Measurements from ENCODE around the gene HLCS.
"Not testable (repeated sequence)": the region's sequence is repeated elsewhere in the genome, so short reads cannot be mapped to it uniquely, and the experiment has no call there.

Gene HLCS

DNA sequence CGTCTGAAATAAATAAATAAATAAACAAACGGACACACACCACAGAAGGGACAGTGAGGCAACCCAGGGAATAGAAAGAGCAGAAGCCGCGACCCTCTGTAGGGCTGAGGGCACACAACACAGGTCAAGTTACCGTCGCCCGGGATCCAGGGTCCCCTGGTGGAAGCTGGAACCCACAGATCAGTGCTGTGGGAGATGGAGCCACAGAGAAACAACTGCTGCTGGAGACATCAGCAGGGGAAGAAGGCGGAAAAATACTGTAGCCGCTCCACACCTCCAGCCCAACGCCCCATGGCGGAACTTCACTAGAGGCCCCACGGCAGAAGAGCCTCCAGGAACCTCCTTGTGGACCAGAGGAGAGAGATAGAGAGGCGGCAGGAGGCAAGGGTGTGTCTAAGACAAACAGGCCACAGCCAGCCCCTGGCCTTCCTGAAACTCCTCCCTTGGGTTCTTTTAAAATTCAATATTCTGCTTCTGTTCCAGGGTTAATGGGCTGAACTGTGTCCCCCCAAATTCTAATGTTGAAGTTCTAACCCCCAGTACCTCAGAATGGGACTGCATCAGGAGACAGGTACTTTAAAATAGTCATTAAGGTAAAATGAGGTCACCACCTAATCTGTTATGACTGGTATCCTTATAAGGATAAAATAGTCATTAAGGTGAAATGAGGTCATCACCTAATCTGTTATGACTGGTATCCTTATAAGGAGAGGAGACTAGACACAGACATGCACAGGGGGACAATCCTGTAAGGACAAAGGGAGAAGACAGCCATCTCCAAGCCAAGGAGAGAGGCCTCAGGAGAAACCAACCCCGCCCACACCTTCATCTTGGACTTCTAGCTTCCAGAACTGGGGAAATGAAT, 7.7 kb upstream of the HLCS start:
- Histone ChIP-seq H3K9ac (ENCODE audit: low read depth, low read length) (no peak overlapping the region), H3K4me1 (ENCODE audit: insufficient read depth, low read length) (peaks cover 5% of the 10 kb centered on the region), H3K36me3 (ENCODE audit: insufficient read depth, low read length) (no peaks in the 10 kb centered on the region), H3K9me3 (ENCODE audit: control insufficient read depth, insufficient read depth, low read length) (no peaks in the 10 kb centered on the region)

DNA sequence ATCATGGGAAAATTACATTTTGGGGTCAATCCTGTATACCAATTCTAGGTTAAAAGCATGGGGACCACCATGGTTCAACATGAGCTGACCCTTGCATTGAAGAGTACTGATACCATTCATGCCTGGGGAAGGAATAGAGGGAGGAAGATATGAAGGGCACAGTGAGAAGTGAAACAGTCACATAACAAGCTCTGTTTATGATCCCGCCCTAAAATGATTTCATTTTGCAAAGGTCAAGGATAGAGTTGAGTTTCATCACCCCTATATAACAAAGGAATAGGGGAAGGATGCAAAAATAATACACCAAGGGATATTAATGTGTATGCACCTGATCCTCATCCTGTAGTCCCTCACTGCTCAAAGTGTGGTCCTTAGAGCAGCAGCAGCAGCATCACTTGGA, 2.5 kb upstream of the HLCS start:
- H3K4me1 ChIP-seq (ENCODE audit: insufficient read depth, low read length) = peaks cover 17% of the 10 kb centered on the region

DNA sequence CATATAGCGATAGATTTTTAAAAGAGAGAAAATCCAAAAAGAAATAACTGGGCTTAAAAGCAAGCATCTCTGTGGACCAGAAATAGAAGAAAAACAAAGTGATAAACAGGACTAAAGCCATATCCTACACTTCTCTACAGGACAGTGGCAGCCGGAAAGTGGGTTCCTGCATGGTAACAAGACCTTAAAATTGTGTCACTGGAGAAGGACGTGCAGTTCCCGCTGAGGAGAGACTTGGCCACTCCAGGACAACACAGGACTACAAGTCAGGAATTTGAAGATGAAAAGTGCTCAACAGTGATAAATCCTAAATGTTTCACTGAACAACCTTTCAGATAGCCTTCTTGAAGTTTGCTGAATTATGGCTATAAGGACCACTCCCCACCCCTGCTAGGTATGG, 1.9 kb upstream of the HLCS start:
- Histone ChIP-seq H3K9ac (ENCODE audit: low read depth, low read length) (no peak overlapping the region), H3K4me1 (ENCODE audit: insufficient read depth, low read length) (peaks cover 17% of the 10 kb centered on the region), H3K36me3 (ENCODE audit: insufficient read depth, low read length) (no peaks in the 10 kb centered on the region), H3K9me3 (ENCODE audit: control insufficient read depth, insufficient read depth, low read length) (no peaks in the 10 kb centered on the region)

More for the DNA sequence above, 2.5 kb upstream of the HLCS start:
- no peaks in the 10 kb centered on the region for H3K9me3 ChIP-seq (ENCODE audit: control insufficient read depth, insufficient read depth, low read length)
- H3K36me3 ChIP-seq (ENCODE audit: insufficient read depth, low read length) = no peaks in the 10 kb centered on the region
- no peak overlapping the region for H3K9ac ChIP-seq (ENCODE audit: low read depth, low read length)

GRCh38 chr21:36966821-36967768, 626 bp upstream of the HLCS start:
- H3K36me3 ChIP-seq (ENCODE audit: insufficient read depth, low read length) = no peaks in the 10 kb centered on the region
- H3K4me1 ChIP-seq (ENCODE audit: insufficient read depth, low read length) = peaks cover 17% of the 10 kb centered on the region
- peak overlapping the region; percentile 72 for H3K9ac ChIP-seq (ENCODE audit: low read depth, low read length)
- no peaks in the 10 kb centered on the region for H3K9me3 ChIP-seq (ENCODE audit: control insufficient read depth, insufficient read depth, low read length)

DNA sequence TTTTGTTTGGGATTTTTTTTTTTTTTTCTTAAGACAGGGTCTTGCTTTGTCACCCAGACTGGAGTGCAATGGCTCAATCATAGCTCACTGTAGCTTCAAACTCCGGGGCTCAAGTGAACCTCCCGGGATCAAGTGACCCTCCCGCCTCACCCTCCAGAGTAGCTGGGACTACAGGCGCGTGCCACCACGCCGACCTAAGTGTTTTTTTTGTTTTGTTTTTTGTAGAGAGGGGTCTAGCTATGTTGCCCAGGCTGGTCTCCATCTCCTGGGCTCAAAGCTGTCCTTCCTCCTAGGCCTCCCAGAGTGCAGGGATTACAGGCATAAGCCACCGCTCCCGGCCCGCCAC, 776 bp downstream of the HLCS start:
- peak overlapping the region; percentile 83 for H3K9ac ChIP-seq (ENCODE audit: low read depth, low read length)
- H3K4me1 ChIP-seq (ENCODE audit: insufficient read depth, low read length) = peaks cover 17% of the 10 kb centered on the region
- H3K36me3 ChIP-seq (ENCODE audit: insufficient read depth, low read length) = 0 out of 2 replicates have a peak, but pooled peaks cover 5% of the 10 kb centered on the region
- no peaks in the 10 kb centered on the region for H3K9me3 ChIP-seq (ENCODE audit: control insufficient read depth, insufficient read depth, low read length)

- H3K9me3 ChIP-seq (ENCODE audit: control insufficient read depth, insufficient read depth, low read length) = no peaks in the 10 kb centered on the region
- peak overlapping the region; percentile 83; the same call in 1 of the 2 replicates for H3K9ac ChIP-seq (ENCODE audit: low read depth, low read length)
- 0 out of 2 replicates have a peak, but pooled peaks cover 5% of the 10 kb centered on the region for H3K36me3 ChIP-seq (ENCODE audit: insufficient read depth, low read length)
- H3K4me1 ChIP-seq (ENCODE audit: insufficient read depth, low read length) = peaks cover 17% of the 10 kb centered on the region
These were observed 1.4 kb downstream of the HLCS start for GRCh38 chr21:36964827-36965719.

DNA sequence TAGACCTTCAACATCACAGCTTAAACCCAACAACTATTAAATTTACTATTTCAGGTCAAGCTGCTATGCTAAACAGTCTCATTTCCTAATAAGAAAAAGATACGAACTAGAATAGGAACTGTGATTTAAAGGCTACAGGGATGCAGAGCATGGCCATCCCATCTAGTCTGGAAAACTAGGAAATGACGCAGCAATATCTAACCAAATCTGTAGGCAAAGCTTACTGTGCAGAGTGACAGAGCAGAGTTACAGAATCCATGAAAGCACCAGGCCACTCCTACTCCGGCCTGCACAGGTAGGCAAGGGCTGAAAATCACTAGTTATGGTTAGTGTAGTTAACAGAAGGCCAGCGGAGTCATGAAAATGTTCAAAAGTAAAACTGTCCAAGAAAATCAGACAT, 2.1 kb downstream of the HLCS start:
- Histone ChIP-seq H3K9me3 (ENCODE audit: control insufficient read depth, insufficient read depth, low read length) (no peaks in the 10 kb centered on the region), H3K36me3 (ENCODE audit: insufficient read depth, low read length) (0 out of 2 replicates have a peak, but pooled peaks cover 5% of the 10 kb centered on the region), H3K4me1 (ENCODE audit: insufficient read depth, low read length) (peaks cover 17% of the 10 kb centered on the region), H3K9ac (ENCODE audit: low read depth, low read length) (no peak overlapping the region)

GRCh38 chr21:36962098-36962780, 4.2 kb downstream of the HLCS start:
- Histone ChIP-seq H3K9me3 (ENCODE audit: control insufficient read depth, insufficient read depth, low read length) (no peaks in the 10 kb centered on the region), H3K9ac (ENCODE audit: low read depth, low read length) (no peak overlapping the region)

DNA sequence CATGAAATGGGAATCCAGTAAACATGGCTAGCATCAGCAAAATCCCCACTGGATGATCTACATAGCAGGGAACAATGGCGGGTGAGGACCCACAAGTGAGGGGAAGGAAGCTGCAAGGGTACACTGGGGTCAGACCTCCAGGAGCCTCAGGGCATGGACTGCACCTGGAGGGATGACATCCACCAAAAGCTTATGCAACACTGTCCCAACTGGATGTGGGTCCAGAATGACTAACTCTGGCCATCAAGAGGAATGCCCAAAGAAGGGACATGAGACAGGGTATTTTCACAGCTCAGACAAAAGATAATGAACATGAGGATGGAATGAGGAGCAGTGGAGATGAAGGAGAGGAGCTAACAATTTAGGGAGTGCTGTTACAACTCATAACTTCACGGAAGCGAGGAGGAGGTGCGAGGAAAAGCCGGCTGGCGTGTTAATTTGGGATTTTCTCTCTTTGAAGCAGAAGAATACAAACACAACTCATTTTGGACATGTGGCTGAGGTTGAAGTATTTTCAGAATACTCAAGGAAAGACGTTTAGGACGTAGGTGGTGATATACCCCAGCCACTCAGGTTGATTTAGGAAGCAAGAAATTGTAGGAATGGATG, 5.7 kb downstream of the HLCS start:
- peaks cover 13% of the 10 kb centered on the region for H3K4me1 ChIP-seq (ENCODE audit: insufficient read depth, low read length)
- no peak overlapping the region for H3K9ac ChIP-seq (ENCODE audit: low read depth, low read length)
- H3K36me3 ChIP-seq (ENCODE audit: insufficient read depth, low read length) = 0 out of 2 replicates have a peak, but pooled peaks cover 5% of the 10 kb centered on the region
- no peaks in the 10 kb centered on the region for H3K9me3 ChIP-seq (ENCODE audit: control insufficient read depth, insufficient read depth, low read length)

More at GRCh38 chr21:36962098-36962780, 4.2 kb downstream of the HLCS start:
- Histone ChIP-seq H3K4me1 (ENCODE audit: insufficient read depth, low read length) (peaks cover 14% of the 10 kb centered on the region), H3K36me3 (ENCODE audit: insufficient read depth, low read length) (0 out of 2 replicates have a peak, but pooled peaks cover 5% of the 10 kb centered on the region)

DNA sequence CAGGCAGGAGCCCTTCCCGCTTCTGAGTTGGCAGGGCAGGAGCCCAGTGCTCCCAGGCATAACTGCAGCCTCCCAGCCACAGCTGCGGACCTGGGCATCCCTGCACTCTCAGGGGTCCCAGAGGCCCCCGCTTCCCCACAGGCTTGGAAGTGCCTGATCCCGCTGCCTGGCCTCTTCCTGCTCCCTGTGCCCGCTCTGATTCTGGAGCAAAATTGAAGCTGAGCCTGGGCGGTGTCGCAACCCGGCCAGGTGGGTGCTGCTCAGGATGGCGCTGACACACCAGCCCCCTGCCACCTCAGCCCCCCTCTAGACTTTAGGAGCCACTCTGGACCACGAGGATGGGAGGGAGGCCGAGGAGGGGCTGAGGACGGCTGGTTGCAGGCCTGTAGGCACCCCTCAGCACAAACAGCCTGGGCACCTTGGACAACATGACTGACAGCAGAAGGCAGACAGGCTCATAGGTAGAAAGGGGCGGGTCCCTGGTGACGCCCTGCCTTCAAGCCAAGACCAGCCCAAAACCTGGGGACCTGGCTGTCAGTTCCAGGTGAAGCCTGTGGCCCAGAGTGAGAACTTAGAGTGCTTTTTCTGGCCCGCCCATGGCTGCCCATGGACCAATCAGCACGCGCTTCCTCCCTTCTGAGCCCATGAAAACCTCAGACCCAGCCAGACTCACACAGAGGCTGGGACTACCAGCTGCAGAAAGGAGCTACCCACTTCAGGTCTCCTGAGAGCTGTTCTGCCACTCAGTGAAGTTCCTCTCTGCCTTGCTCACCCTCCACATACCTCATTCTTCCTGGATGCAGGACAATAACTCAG, 7.2 kb downstream of the HLCS start:
- Histone ChIP-seq H3K9me3 (ENCODE audit: control insufficient read depth, insufficient read depth, low read length) (no peaks in the 10 kb centered on the region), H3K36me3 (ENCODE audit: insufficient read depth, low read length) (0 out of 2 replicates have a peak, but pooled peaks cover 5% of the 10 kb centered on the region), H3K4me1 (ENCODE audit: insufficient read depth, low read length) (peaks cover 2% of the 10 kb centered on the region; the same call in 1 of the 2 replicates), H3K9ac (ENCODE audit: low read depth, low read length) (no peak overlapping the region)

DNA sequence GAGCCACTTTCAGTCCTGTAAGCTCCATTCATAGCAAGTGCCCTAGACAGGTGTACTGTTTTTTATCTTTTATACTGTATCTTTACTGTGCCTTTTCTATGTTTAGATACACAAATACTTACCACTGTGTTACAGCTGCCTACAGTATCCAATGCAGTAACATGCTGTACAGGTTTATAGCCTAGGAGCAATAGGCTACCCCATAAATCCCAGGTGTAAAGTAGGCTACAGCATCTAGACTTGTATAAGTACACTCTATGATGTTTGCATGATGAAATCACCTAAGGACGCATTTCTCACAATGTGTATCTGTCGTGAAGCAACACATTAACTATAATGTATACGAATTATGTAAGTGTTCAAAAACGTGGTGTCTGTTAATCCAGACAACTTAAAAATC, 10.7 kb downstream of the HLCS start:
- Histone ChIP-seq H3K4me1 (ENCODE audit: insufficient read depth, low read length) (no peaks in the 10 kb centered on the region), H3K9me3 (ENCODE audit: control insufficient read depth, insufficient read depth, low read length) (no peaks in the 10 kb centered on the region), H3K9ac (ENCODE audit: low read depth, low read length) (no peak overlapping the region), H3K36me3 (ENCODE audit: insufficient read depth, low read length) (0 out of 2 replicates have a peak, but pooled peaks cover under 1% of the 10 kb centered on the region)

DNA sequence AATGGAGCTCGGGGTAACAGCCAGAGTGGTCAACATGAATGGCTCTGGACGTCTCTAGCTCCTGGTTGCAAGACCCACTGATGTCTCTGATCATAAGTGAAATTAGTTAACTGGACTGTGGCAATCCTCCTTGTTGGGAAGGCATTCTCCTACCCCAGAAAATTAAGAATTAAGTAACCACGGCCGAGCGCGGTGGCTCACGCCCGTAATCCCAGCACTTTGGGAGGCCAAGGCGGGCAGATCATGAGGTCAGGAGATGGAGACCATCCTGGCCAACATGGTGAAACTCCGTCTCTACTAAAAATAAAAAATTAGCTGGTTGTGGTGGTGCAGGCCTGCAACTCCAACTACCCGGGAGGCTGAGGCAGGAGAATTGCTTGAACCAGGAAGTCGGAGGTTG, 14.1 kb downstream of the HLCS start:
- H3K9ac ChIP-seq (ENCODE audit: low read depth, low read length); H3K36me3 ChIP-seq (ENCODE audit: insufficient read depth, low read length); H3K4me1 ChIP-seq (ENCODE audit: insufficient read depth, low read length); H3K9me3 ChIP-seq (ENCODE audit: control insufficient read depth, insufficient read depth, low read length): not testable (repeated sequence)
